K562 (cell line): Measurements from ENCODE around the gene PPP1R14B. TPM values are rescaled to one million over a fixed set of nuclear protein-coding genes. Genes with fewer than 3 reads are reported as not detected.
A peak's percentile ranks its signal among the peaks of the same experiment; 100 is the strongest.

Experiments used
- FOXJ2 ChIP-seq: fragments of 200-800 bp; sonication (Bioruptor generic); IDR thresholded peaks from 2 replicates; pipeline ENCODE4 v1.6.1; 2016; ENCODE audit warnings: missing genetic modification characterization, missing compliant biosample characterization
- FOXM1 ChIP-seq, 2 experiments: fragments of 450-650 bp in 1 of 2; sonication (generic) in 1 of 2; formaldehyde crosslinking in 1 of 2; IDR thresholded peaks; 2 replicates each; pipeline versions ENCODE4 v1.6.1 to v1.9.0; 2017 to 2022; ENCODE audit warnings: low read depth in 2 of 2, mild to moderate bottlenecking in 2 of 2, missing genetic modification reagents in 1 of 2, moderate library complexity in 1 of 2
- GABPA ChIP-seq: fragments of 200-800 bp; sonication (Bioruptor generic); conservative IDR thresholded peaks from 2 replicates; pipeline ENCODE4 v1.6.1; 2016; ENCODE audit warnings: low read depth, missing genetic modification characterization, missing compliant biosample characterization
- IRF1 ChIP-seq: sonication (generic); formaldehyde crosslinking; IDR thresholded peaks from 2 replicates; pipeline ENCODE4 v1.8.0; 2022; ENCODE audit warnings: missing genetic modification reagents, mild to moderate bottlenecking, borderline replicate concordance
- LARP7 ChIP-seq: fragments of 450-650 bp; IDR thresholded peaks from 2 replicates; pipeline ENCODE4 v1.6.1; 2016
- MYC ChIP-seq, 2 experiments: fragments of 250-450 bp in 1 of 2; sonication (Bioruptor Pico) in 1 of 2; IDR thresholded peaks; 2 replicates each; pipeline versions ENCODE4 v1.5.1 to v1.6.1; 2012 to 2021; ENCODE audit warnings: low read depth in 2 of 2, borderline replicate concordance in 1 of 2, improper control_type of control experiment in 1 of 2, low read length in 1 of 2, mild to moderate bottlenecking in 1 of 2, moderate library complexity in 1 of 2
- NUFIP1 ChIP-seq: fragments of 450-650 bp; IDR thresholded peaks from 2 replicates; pipeline ENCODE4 v1.6.1; 2018; ENCODE audit not compliant: partially characterized antibody
- POLR2G ChIP-seq: fragments of 200-400 bp; formaldehyde crosslinking; IDR thresholded peaks from 2 replicates; pipeline ENCODE4 v1.6.1; 2017; ENCODE audit warnings: low read depth, mild to moderate bottlenecking, antibody characterized with exemption, low read length, moderate library complexity
- POU5F1 ChIP-seq: fragments of 150-350 bp; IDR thresholded peaks from 2 replicates; pipeline ENCODE4 v1.6.1; 2014; ENCODE audit warnings: borderline replicate concordance, low read length, low read depth, mild to moderate bottlenecking; ENCODE audit not compliant: partially characterized antibody
- PPARD ChIP-seq: fragments of 250-450 bp; sonication (Bioruptor Pico); IDR thresholded peaks from 2 replicates; pipeline ENCODE4 v1.8.0; 2022; ENCODE audit warnings: inconsistent platforms, mild to moderate bottlenecking, moderate library complexity
- RAD51 ChIP-seq: fragments of 450-650 bp; IDR thresholded peaks from 2 replicates; pipeline ENCODE4 v1.7.1; 2016; ENCODE audit warnings: low read depth, mild to moderate bottlenecking, borderline replicate concordance
- RBFOX2 ChIP-seq: fragments of 200-400 bp; formaldehyde crosslinking; IDR thresholded peaks from 2 replicates; pipeline ENCODE4 v1.6.1; 2017; ENCODE audit warnings: low read depth, mild to moderate bottlenecking, low read length, moderate library complexity
- RBM15 ChIP-seq: fragments of 200-400 bp; formaldehyde crosslinking; IDR thresholded peaks from 2 replicates; pipeline ENCODE4 v1.6.1; 2018; ENCODE audit warnings: mild to moderate bottlenecking, low read length, moderate library complexity; ENCODE audit not compliant: insufficient read depth
- STAT5B ChIP-seq: fragments of 250-450 bp; sonication (Bioruptor Pico); IDR thresholded peaks from 2 replicates; pipeline ENCODE4 v1.8.0; 2021; ENCODE audit warnings: mild to moderate bottlenecking, inconsistent platforms
- TEAD4 ChIP-seq, 2 experiments: sonication (generic) in 1 of 2; formaldehyde crosslinking in 1 of 2; IDR thresholded peaks; 2 replicates each; pipeline versions ENCODE4 v1.6.1 to v1.8.0; 2012 to 2022; ENCODE audit warnings: borderline replicate concordance in 1 of 2, inconsistent platforms in 1 of 2, low read length in 1 of 2, mild to moderate bottlenecking in 1 of 2, missing genetic modification reagents in 1 of 2
- ZNF23 ChIP-seq: fragments of 250-450 bp; sonication (Bioruptor Pico); IDR thresholded peaks from 2 replicates; pipeline ENCODE4 v1.4.0; 2020; ENCODE audit warnings: mild to moderate bottlenecking
- ZNF444 ChIP-seq: fragments of 250-450 bp; sonication (Bioruptor Pico); IDR thresholded peaks from 2 replicates; pipeline ENCODE4 v1.4.0; 2020; ENCODE audit warnings: mild to moderate bottlenecking, moderate library complexity
- ZNF586 ChIP-seq: fragments of 450-650 bp; formaldehyde crosslinking; conservative IDR thresholded peaks from 2 replicates; pipeline ENCODE4 v1.4.0; 2020; ENCODE audit warnings: mild to moderate bottlenecking, moderate library complexity
- polyA plus RNA-seq, 8 experiments: library from polyadenylated mRNA; depleted of rRNA in 4 of 8; stranded (reverse) in 5 of 8; unstranded in 3 of 8; fragments of >200 nt; fragmentation: Nextera tagmentation in 2 of 8; fragmentation: Illumina TruSeq in 1 of 8; extraction: Ambion mirVana in 2 of 8; extraction: Trizol in 1 of 8; gene quantifications; 2 replicates each; pipeline versions ENCODE4 v1.2.1 to v1.2.3, GENCODE V29; 2011 to 2014; ENCODE audit warnings: inconsistent platforms in 1 of 8, missing spikeins in 1 of 8
- total RNA-seq, 7 experiments: library from RNA; depleted of rRNA in 6 of 7; stranded (reverse); fragments of >200 nt in 6 of 7; fragmentation: Illumina TruSeq in 2 of 7; extraction: Trizol in 2 of 7; gene quantifications; 2 replicates each; pipeline versions ENCODE4 v1.2.1 to v1.2.3, GENCODE V29; 2011 to 2021; ENCODE audit warnings: low replicate concordance in 1 of 7
- TF ChIP-seq, protein P1 (sequence below): sonication (generic); formaldehyde crosslinking; IDR thresholded peaks from 2 replicates; pipeline ENCODE4 v1.8.0; 2022; ENCODE audit warnings: missing genetic modification reagents, mild to moderate bottlenecking, moderate library complexity, borderline replicate concordance
- TF ChIP-seq, protein P2 (sequence below), 2 experiments: fragments of 250-450 bp in 1 of 2; fragments of 450-650 bp in 1 of 2; sonication (Bioruptor Pico) in 1 of 2; IDR thresholded peaks; 2 replicates each; pipeline versions ENCODE4 v1.6.1 to v1.8.0; 2016 to 2021; ENCODE audit warnings: mild to moderate bottlenecking in 2 of 2, moderate library complexity in 2 of 2, missing compliant biosample characterization in 1 of 2, missing genetic modification characterization in 1 of 2
- TF ChIP-seq, protein P3 (sequence below): fragments of 450-650 bp; conservative IDR thresholded peaks from 2 replicates; pipeline ENCODE4 v1.6.1; 2016; ENCODE audit warnings: missing genetic modification characterization, low read depth, mild to moderate bottlenecking, missing compliant biosample characterization, moderate library complexity
- TF ChIP-seq, protein P4 (sequence below): fragments of 250-450 bp; sonication (Bioruptor Pico); IDR thresholded peaks from 2 replicates; pipeline ENCODE4 v1.4.0; 2020

The PPP1R14B gene
- total and polyA plus RNA-seq, 9 of the 15 experiments (the other 6 are each of a cell fraction or from before 2014, with no cell fraction given) = 7.7 to 566 (median 212) TPM

DNA sequence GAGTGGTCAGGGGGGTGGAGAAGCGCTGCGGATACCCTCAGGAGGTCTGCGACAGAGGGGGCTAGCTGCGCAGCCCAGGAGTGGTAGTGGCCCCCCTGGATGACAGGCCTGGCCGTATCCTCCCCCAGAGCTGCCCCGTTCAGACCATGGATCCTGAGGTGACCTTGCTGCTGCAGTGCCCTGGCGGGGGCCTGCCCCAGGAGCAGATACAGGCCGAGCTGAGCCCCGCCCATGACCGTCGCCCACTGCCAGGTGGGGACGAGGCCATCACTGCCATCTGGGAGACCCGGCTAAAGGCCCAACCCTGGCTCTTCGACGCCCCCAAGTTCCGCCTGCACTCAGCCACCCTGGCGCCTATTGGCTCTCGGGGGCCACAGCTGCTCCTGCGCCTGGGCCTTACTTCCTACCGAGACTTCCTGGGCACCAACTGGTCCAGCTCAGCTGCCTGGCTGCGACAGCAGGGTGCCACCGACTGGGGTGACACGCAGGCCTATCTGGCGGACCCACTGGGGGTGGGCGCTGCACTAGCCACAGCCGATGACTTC, 20.2 kb downstream of the PPP1R14B start (continued):
- TF ChIP-seq FOXM1 (IDR thresholded peaks at IDR 0.05; ENCODE audit: low read depth) (no peak), FOXM1 (CRISPR knock-in tag; IDR thresholded peaks at IDR 0.05; ENCODE audit: low read depth) (no peak), FOXJ2 (no peak), GABPA (no peak), RBM15 (no peak), ZNF444 (CRISPR knock-in tag) (no peak), MYC (IDR thresholded peaks at IDR 0.05; ENCODE audit: low read depth, low read length) (no peak), MYC (CRISPR knock-in tag; IDR thresholded peaks at IDR 0.05; ENCODE audit: borderline replicate concordance, low read depth) (0 out of 2 replicates have a peak, but pooled peaks have one; percentile 35), ZNF23 (no peak), POU5F1 (no peak), NUFIP1 (no peak), IRF1 (CRISPR knock-in tag) (no peak), STAT5B (CRISPR knock-in tag) (no peak), LARP7 (no peak), TEAD4 (IDR thresholded peaks at IDR 0.05; ENCODE audit: low read length) (no peak), TEAD4 (CRISPR knock-in tag; IDR thresholded peaks at IDR 0.05; ENCODE audit: borderline replicate concordance) (peak; percentile 82), ZNF586 (CRISPR knock-in tag) (no peak), RAD51 (no peak), POLR2G (peak; percentile 60; the same call in 1 of the 2 replicates), PPARD (CRISPR knock-in tag) (no peak), RBFOX2 (peak; percentile 63)
- TF ChIP-seq, protein P1, sequence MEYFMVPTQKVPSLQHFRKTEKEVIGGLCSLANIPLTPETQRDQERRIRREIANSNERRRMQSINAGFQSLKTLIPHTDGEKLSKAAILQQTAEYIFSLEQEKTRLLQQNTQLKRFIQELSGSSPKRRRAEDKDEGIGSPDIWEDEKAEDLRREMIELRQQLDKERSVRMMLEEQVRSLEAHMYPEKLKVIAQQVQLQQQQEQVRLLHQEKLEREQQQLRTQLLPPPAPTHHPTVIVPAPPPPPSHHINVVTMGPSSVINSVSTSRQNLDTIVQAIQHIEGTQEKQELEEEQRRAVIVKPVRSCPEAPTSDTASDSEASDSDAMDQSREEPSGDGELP = peak; percentile 82
- TF ChIP-seq, protein P2, sequence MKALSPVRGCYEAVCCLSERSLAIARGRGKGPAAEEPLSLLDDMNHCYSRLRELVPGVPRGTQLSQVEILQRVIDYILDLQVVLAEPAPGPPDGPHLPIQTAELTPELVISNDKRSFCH (CRISPR knock-in tag; IDR thresholded peaks at IDR 0.05) = no peak
- TF ChIP-seq, protein P2 (tag; IDR thresholded peaks at IDR 0.05) = no peak
- TF ChIP-seq, protein P3, sequence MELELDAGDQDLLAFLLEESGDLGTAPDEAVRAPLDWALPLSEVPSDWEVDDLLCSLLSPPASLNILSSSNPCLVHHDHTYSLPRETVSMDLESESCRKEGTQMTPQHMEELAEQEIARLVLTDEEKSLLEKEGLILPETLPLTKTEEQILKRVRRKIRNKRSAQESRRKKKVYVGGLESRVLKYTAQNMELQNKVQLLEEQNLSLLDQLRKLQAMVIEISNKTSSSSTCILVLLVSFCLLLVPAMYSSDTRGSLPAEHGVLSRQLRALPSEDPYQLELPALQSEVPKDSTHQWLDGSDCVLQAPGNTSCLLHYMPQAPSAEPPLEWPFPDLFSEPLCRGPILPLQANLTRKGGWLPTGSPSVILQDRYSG = no peak
- TF ChIP-seq, protein P4, sequence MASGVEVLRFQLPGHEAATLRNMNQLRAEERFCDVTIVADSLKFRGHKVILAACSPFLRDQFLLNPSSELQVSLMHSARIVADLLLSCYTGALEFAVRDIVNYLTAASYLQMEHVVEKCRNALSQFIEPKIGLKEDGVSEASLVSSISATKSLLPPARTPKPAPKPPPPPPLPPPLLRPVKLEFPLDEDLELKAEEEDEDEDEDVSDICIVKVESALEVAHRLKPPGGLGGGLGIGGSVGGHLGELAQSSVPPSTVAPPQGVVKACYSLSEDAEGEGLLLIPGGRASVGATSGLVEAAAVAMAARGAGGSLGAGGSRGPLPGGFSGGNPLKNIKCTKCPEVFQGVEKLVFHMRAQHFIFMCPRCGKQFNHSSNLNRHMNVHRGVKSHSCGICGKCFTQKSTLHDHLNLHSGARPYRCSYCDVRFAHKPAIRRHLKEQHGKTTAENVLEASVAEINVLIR (CRISPR knock-in tag) = no peak
